Stimulated activated CD4-positive, alpha-beta T cell treated with anti-CD3 and anti-CD28 coated beads, Interleukin-4, amount 100 ng/mL, for 4 hours (primary cell): ENCODE results near the gene BRDT.
"Not testable (repeated sequence)": the region's sequence is repeated elsewhere in the genome, so short reads cannot be mapped to it uniquely, and the experiment has no call there.

ENCODE experiments used
- DNase-seq, 2 experiments: peaks; one replicate each; pipeline ENCODE4 v3.0.0-alpha.2; 2020

Gene BRDT

DNA sequence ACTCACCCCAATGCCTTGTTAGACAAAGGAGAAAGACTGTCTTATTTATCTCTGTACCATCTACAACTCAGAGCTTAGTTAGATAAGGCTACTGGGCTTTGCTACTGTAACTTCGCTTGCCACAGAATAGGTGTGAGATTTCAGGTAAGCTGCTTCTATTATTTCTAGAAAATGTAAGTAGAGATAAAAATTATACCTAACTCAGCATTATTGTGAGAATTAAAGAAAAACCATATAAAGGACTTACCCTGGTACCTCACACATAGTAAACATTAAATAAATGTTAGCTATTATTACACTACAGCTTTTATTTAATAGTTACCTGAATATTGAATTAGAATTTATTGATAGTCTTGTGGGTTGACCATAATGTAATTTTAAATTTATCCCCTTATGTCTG is 44.1 kb downstream of the BRDT start:
- DNase-seq, result no peak

DNA sequence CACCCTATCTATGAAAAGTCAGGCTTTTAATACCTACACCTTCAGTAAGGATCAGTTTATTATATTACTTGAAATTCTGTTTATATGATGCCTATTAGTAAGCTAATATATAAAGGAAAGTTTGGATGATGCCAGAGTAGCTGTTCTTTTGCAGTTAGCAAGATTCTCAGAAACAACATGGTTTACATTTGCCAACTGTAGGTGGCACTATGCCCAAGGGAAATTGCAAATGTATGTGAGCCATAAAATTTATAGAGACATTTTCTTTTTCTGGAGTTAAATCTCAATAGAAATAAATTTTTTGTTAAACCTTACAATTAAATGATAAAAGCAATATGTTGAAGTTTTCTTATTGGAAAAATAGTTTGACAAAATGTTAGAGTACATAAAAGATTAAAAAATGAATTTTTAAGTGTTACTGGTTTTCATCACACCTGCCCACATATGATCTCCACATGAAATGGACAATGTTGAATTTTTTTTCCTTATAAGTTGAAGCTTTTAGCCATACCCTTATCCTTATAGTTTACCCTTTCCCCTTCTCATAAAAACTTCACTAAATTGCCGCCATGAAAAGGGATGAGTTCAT is 48.5 kb downstream of the BRDT start:
- DNase-seq, result peak; percentile 3 to 18

- no peak for DNase-seq
Observed at GRCh38 chr1:92004129-92004528, 54.9 kb downstream of the BRDT start.

- DNase-seq, result no peak
Observed at GRCh38 chr1:92013923-92014322, 64.7 kb downstream of the BRDT start.

- DNase-seq, result no peak
Observed at GRCh38 chr1:92016720-92017316, 67.6 kb downstream of the BRDT start.

DNA sequence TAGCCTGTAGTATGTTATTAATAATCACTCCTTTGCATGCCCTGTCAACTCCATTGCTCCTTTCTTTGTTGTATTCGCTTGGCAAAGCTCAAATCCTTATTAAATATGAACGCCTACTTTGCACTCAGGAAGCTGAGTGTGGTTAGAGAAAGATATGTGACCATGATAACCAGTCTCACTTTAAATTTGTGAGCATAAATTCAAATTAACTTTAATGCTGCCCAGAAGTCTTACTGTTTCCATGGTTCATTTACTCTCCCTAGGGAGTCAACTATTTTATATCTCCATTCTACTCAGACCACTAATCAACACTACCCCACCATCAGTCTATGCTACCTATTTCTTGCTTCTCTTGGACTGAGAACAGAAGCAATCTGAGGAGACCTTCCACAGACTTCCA is 68.5 kb downstream of the BRDT start:
- DNase-seq, result no peak

DNA sequence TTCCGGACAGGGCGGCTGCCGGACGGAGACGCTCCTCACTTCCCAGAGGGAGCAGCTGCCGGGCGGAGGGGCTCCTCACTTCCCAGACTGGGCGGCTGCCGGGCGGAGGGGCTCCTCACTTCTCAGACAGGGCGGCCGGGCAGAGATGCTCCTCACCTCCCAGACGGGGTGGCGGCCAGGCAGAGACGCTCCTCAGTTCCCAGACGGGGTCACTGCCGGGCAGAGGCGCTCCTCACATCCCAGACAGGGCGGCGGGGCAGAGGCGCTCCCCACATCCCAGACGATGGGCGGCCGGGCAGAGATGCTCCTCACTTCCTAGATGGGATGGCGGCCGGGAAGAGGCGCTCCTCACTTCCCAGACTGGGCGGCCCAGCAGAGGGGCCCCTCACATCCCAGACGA is 76.8 kb downstream of the BRDT start:
- DNase-seq, result not testable (repeated sequence)

GRCh38 chr1:92026806-92027205 is 77.6 kb downstream of the BRDT start:
- DNase-seq, result no peak

- DNase-seq, result no peak
Observed at GRCh38 chr1:92029241-92029922, 80.2 kb downstream of the BRDT start.

- DNase-seq, result no peak
Observed at GRCh38 chr1:92030656-92031107, 81.5 kb downstream of the BRDT start.

- no peak for DNase-seq
Observed at GRCh38 chr1:92031281-92032110, 82.3 kb downstream of the BRDT start.

GRCh38 chr1:92037400-92037799 is 88.2 kb downstream of the BRDT start:
- no peak for DNase-seq

DNA sequence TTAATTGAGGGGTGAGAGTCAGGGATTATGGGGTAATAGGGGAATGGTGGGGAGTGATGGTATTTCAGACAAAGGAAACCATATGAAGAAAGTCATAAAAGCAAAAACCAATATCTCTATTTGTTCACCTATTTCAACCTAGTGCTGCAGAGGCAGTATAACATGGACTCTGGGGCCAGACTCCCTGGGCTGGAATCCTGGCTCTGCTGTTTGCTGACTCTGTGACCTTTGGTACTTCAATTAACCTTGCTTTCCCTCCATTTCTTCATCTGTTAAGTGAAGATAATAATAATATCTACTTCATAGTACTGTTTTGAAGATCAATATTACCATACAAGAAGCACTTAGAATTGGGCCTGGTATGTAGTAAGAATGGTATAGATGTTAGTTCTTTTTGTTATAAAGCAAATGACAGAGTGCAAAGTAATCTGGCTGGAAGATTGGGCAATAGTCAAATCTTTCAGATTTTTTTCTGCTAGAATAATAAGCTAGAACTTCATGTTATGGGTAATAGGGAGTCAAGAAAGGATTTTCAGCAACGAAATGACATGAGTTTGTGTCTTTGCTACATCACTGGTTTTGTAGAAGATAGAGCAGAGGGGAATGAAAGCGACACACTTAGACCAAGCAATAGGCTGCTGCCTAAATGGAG is 89.6 kb downstream of the BRDT start:
- no peak for DNase-seq

DNA sequence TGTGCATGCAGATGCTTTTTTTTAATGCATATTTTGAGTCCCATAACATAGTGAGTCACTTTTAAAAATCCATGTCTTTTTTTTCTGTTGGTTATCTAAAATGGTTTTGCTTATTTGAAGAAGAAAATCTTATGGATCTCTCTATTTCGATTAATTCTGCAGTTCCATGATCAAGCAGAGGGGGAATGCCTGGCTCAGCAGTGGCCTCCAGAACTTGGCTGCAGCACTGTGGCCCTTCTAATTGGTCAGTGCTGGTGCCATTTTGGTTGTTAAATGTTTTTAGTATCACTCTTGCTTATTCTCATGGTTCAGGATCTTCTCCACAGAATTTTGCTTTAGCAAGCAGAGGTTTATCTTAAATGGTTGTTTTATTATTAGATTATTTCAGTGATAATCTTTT is 91.8 kb downstream of the BRDT start:
- DNase-seq, result no peak

DNA sequence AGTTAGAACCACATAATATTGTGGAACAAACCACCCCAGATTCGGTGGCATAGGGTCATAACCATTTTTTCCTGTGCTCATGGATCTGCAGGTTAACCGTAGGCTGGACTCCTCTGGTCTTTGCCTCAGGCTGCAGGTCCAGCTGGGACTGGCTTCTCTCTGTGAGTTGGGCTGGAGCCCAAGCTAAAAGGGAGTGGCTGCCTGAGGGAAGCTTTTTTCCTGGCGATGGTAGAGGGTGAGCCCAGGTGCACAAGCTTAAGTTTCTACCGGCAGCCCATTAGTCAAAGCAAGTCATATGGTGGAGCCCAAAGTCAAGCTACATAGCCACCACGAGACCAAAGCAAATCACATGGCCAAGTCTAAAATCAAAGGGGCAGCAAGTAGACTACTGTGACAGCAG is 94.4 kb downstream of the BRDT start:
- DNase-seq, result no peak

DNA sequence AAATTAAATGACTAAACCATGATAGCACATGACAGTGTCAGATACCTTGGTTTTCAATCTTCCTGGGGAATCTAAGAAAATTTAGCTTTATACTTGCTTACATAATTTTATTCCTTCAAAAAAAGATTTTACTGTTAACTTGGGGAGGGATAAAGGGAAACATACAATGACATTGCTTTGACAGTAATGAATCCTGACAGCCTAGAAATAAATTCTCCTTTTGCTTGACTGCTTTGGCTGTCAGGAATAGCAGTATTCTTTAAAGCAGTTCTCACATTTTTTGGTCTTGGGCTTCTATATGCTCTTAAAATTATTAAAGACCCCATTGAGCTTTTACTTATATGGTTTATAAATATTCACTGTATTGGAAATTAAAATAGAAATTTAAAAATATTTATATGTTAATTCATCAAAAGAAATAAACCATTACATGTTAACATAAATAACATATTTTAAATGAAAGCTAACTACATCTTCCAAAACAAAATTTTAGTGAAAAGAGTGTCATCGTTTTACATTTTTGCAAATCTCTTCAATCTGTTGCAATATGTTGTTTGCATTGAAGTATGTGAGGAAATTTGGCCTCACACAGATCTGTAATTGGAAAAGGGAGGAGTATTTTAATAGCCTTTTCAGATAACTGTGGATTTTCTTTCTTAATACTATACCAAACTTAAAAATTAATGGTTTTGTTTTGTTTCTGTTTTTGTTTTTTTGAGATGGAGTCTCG is 96.7 kb downstream of the BRDT start:
- no peak for DNase-seq

GRCh38 chr1:92051948-92052347 is 102.7 kb downstream of the BRDT start:
- no peak for DNase-seq
